Mesenchymal stem cell (in vitro differentiated cells and primary cell): ENCODE results near the gene MAPKAP1.

Experiments used
- DNase-seq: peaks from one replicate; pipeline ENCODE4 v3.0.0-alpha.2; 2013
- H2AFZ ChIP-seq: one replicate; pipeline ENCODE4 v1.6.1; 2013; ENCODE audit warnings: low read depth, mild to moderate bottlenecking, control low read depth, inconsistent platforms, low read length, moderate library complexity
- H2AK5ac ChIP-seq: 2 replicates; pipeline ENCODE4 v1.6.1; 2013; ENCODE audit warnings: low read length, moderate library complexity, mild to moderate bottlenecking, inconsistent platforms; ENCODE audit not compliant: severe bottlenecking
- H2BK120ac ChIP-seq: one replicate; pipeline ENCODE4 v1.6.1; 2013; ENCODE audit warnings: low read depth, mild to moderate bottlenecking, inconsistent platforms, low read length, moderate library complexity
- H2BK12ac ChIP-seq, 2 experiments: one replicate each; pipeline ENCODE4 v1.6.1; 2013; ENCODE audit warnings: inconsistent platforms in 2 of 2, low read length in 2 of 2, mild to moderate bottlenecking in 2 of 2, moderate library complexity in 2 of 2, control low read depth in 1 of 2
- H2BK15ac ChIP-seq: one replicate; pipeline ENCODE4 v1.6.1; 2013; ENCODE audit warnings: mild to moderate bottlenecking, low read depth, inconsistent platforms; ENCODE audit not compliant: poor library complexity, severe bottlenecking
- H2BK5ac ChIP-seq: 2 replicates; pipeline ENCODE4 v1.6.1; 2013; ENCODE audit warnings: low read depth, mild to moderate bottlenecking, low read length, control low read depth, inconsistent platforms; ENCODE audit not compliant: poor library complexity, severe bottlenecking
- H3K14ac ChIP-seq, 2 experiments: one replicate each; pipeline ENCODE4 v1.6.1; 2013; ENCODE audit warnings: inconsistent platforms in 2 of 2, low read length in 2 of 2, control low read depth in 1 of 2, mild to moderate bottlenecking in 1 of 2, moderate library complexity in 1 of 2
- H3K18ac ChIP-seq, 2 experiments: one replicate each; pipeline ENCODE4 v1.6.1; 2013; ENCODE audit warnings: inconsistent platforms in 2 of 2, low read length in 2 of 2, control low read depth in 1 of 2, low read depth in 1 of 2, mild to moderate bottlenecking in 1 of 2
- H3K23ac ChIP-seq, 2 experiments: one replicate each; pipeline ENCODE4 v1.6.1; 2013; ENCODE audit warnings: inconsistent platforms in 2 of 2, low read length in 2 of 2, mild to moderate bottlenecking in 2 of 2, moderate library complexity in 2 of 2, control low read depth in 1 of 2
- H3K27ac ChIP-seq: 2 replicates; pipeline ENCODE4 v1.5.1; 2013; ENCODE audit warnings: mild to moderate bottlenecking, moderate library complexity, low read length, control low read depth, inconsistent platforms; ENCODE audit not compliant: poor library complexity, severe bottlenecking
- H3K27me3 ChIP-seq, 2 experiments: 2 replicates each; pipeline versions ENCODE4 v1.6.1 to v1.7.0; 2013; ENCODE audit warnings: low read length in 2 of 2, mild to moderate bottlenecking in 2 of 2, moderate library complexity in 2 of 2, control low read depth in 1 of 2, inconsistent platforms in 1 of 2; ENCODE audit not compliant: control insufficient read depth in 1 of 2, insufficient read depth in 1 of 2
- H3K36me3 ChIP-seq, 2 experiments: 2 replicates each; pipeline versions ENCODE4 v1.6.1 to v1.7.0; 2013; ENCODE audit warnings: low read length in 2 of 2, control low read depth in 1 of 2, inconsistent platforms in 1 of 2, low read depth in 1 of 2, mild to moderate bottlenecking in 1 of 2; ENCODE audit not compliant: insufficient read depth in 2 of 2, control insufficient read depth in 1 of 2
- H3K4ac ChIP-seq, 2 experiments: one replicate each; pipeline ENCODE4 v1.6.1; 2013; ENCODE audit warnings: inconsistent platforms in 2 of 2, low read length in 2 of 2, mild to moderate bottlenecking in 2 of 2, moderate library complexity in 2 of 2, control low read depth in 1 of 2, low read depth in 1 of 2
- H3K4me1 ChIP-seq: 2 replicates; pipeline ENCODE4 v1.6.1; 2013; ENCODE audit warnings: low read depth, low read length, control low read depth; ENCODE audit not compliant: control insufficient read depth, insufficient read depth
- H3K4me2 ChIP-seq: 2 replicates; pipeline ENCODE4 v1.6.1; 2013; ENCODE audit warnings: low read length, mild to moderate bottlenecking, inconsistent platforms; ENCODE audit not compliant: poor library complexity, severe bottlenecking
- H3K4me3 ChIP-seq, 2 experiments: 2 replicates each; pipeline versions ENCODE4 v1.5.1 to v1.7.0; 2013; ENCODE audit warnings: low read length in 2 of 2, mild to moderate bottlenecking in 2 of 2, control low read depth in 1 of 2, low read depth in 1 of 2; ENCODE audit not compliant: insufficient read depth in 1 of 2
- H3K79me1 ChIP-seq: replicated peaks from 2 replicates; pipeline ENCODE4 v1.6.1; 2013; ENCODE audit warnings: mild to moderate bottlenecking, control low read depth, low read length, inconsistent platforms; ENCODE audit not compliant: poor library complexity, severe bottlenecking
- H3K9ac ChIP-seq: 2 replicates; pipeline ENCODE4 v1.7.0; 2013; ENCODE audit warnings: mild to moderate bottlenecking, low read length, moderate library complexity
- H3K9me3 ChIP-seq: 2 replicates; pipeline ENCODE4 v1.7.0; 2013; ENCODE audit warnings: mild to moderate bottlenecking, low read length; ENCODE audit not compliant: control insufficient read depth
- H4K8ac ChIP-seq: one replicate; pipeline ENCODE4 v1.6.1; 2013; ENCODE audit warnings: inconsistent platforms, mild to moderate bottlenecking, low read length, moderate library complexity
- H4K91ac ChIP-seq: one replicate; pipeline ENCODE4 v1.6.1; 2013; ENCODE audit warnings: mild to moderate bottlenecking, low read length, inconsistent platforms
- WGBS: methylation state at CpG from one replicate; pipeline ENCODE4 v1.1.7; 2013; ENCODE audit warnings: mixed read lengths; 5-methylcytosine and 5-hydroxymethylcytosine counted together

MAPKAP1 gene

DNA sequence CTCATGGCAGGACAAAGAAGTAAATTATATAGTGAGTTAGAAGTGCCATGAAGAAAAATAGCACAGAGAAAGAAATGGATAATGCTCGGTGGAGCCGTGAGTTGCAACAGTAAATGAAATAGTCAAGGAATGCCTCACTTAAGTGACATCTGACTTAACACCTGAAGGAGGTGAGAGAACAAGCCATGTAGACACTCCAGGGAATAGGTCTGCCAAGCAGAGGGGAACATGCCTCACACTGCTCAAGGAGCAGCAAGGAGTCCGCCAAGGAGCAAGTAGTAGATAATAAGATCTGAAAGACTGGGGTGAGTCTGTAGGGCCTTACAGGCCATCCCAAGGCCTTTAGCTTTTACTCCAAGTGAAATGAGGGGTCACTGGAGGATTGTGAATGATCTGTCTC lies 21.8 kb downstream of the MAPKAP1 start:
- no peak overlapping the region for H4K8ac ChIP-seq
- H3K14ac ChIP-seq, result no peak overlapping the region
- H2BK15ac ChIP-seq, result no peak overlapping the region
- H3K36me3 ChIP-seq, result peaks cover 4 to 13% of the 10 kb centered on the region in 2 experiments
- no peak overlapping the region for H2AK5ac ChIP-seq
- H2BK120ac ChIP-seq, result no peak overlapping the region
- no peak overlapping the region for H3K9ac ChIP-seq
- H3K18ac ChIP-seq, result no peak overlapping the region
- no peak overlapping the region for H4K91ac ChIP-seq
- no peaks in the 10 kb centered on the region for H3K9me3 ChIP-seq
- DNase-seq, result no peak
- no peak overlapping the region for H2BK12ac ChIP-seq
- peaks cover 31% of the 10 kb centered on the region for H3K79me1 ChIP-seq
- H3K4ac ChIP-seq, result no peak overlapping the region
- WGBS, result over 99% methylated on average over 3 of the region's 3 CpGs
- no peak overlapping the region for H2BK5ac ChIP-seq
- H2AFZ ChIP-seq, result no peak overlapping the region
- H3K27ac ChIP-seq, result no peak overlapping the region
- H3K23ac ChIP-seq, result no peak overlapping the region
- peaks cover 1% of the 10 kb centered on the region for H3K4me1 ChIP-seq
- H3K4me3 ChIP-seq, result no peak overlapping the region
- no peaks in the 10 kb centered on the region for H3K27me3 ChIP-seq
- H3K4me2 ChIP-seq, result no peak overlapping the region

DNA sequence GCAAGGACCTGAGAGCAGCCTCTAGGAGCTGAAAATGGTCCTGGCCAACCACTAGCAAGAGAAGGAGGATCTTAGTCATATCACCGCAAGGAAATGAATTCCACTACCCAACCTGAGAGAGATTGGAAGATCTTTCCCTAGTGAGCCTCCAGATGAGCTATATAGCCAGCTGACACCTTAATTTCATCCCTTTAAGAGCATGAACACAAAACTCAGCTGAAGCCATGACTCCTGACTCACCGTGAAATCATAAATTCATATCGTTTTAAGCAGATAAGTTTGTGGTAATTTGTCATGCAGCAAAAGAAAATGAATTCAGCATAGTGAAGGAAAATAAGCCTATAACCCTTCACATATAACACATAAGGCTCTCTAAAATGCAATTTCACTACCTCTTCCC lies 23.5 kb downstream of the MAPKAP1 start:
- no peak overlapping the region for H2BK12ac ChIP-seq
- peaks cover 32% of the 10 kb centered on the region for H3K79me1 ChIP-seq
- H2BK15ac ChIP-seq, result no peak overlapping the region
- H2BK5ac ChIP-seq, result no peak overlapping the region
- no peaks in the 10 kb centered on the region for H3K27me3 ChIP-seq
- H3K4me2 ChIP-seq, result no peak overlapping the region
- no peak overlapping the region for H3K18ac ChIP-seq
- H3K4me3 ChIP-seq, result no peak overlapping the region
- no peak for DNase-seq
- H3K27ac ChIP-seq, result no peak overlapping the region
- no peak overlapping the region for H3K9ac ChIP-seq
- H2BK120ac ChIP-seq, result no peak overlapping the region
- WGBS, result 100% methylated on average over 1 of the region's 3 CpGs
- H3K14ac ChIP-seq, result no peak overlapping the region
- H3K4ac ChIP-seq, result no peak overlapping the region
- H3K23ac ChIP-seq, result no peak overlapping the region
- peaks cover 1% of the 10 kb centered on the region for H3K4me1 ChIP-seq
- no peaks in the 10 kb centered on the region for H3K9me3 ChIP-seq
- no peak overlapping the region for H4K8ac ChIP-seq
- H3K36me3 ChIP-seq, result peaks cover 4 to 12% of the 10 kb centered on the region in 2 experiments
- H2AK5ac ChIP-seq, result no peak overlapping the region
- H2AFZ ChIP-seq, result no peak overlapping the region
- H4K91ac ChIP-seq, result no peak overlapping the region

DNA sequence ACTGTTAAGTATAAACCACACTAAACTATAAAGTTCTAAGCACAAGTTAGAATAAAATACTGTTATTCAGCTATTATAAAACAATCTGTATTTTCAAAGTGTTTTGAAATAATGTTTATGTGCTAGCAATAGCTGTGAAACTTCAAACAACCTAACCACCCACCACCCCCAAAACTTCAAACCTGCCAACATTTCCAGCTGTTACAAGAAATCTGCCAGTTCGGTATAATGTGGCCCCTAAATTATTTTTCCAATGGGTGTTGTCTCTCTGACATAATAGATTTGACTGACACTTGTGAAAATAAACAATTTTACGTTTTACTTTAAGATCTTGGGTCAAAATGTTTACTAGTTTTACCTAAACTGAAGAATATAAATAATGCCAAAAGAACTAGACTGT lies 24.7 kb downstream of the MAPKAP1 start:
- Histone ChIP-seq H3K23ac (no peak overlapping the region), H3K9ac (no peak overlapping the region), H2BK12ac (no peak overlapping the region), H3K4me1 (peaks cover 3% of the 10 kb centered on the region), H3K27me3 (no peaks in the 10 kb centered on the region), H3K36me3 (peaks cover 4 to 12% of the 10 kb centered on the region in 2 experiments), H2BK5ac (no peak overlapping the region), H2AFZ (no peak overlapping the region), H3K18ac (no peak overlapping the region), H3K79me1 (peaks cover 31% of the 10 kb centered on the region), H2AK5ac (no peak overlapping the region), H3K9me3 (no peaks in the 10 kb centered on the region), H2BK120ac (no peak overlapping the region), H4K91ac (no peak overlapping the region), H3K4me3 (no peak overlapping the region), H3K14ac (no peak overlapping the region), H3K4ac (no peak overlapping the region), H3K27ac (no peak overlapping the region), H4K8ac (no peak overlapping the region), H2BK15ac (no peak overlapping the region), H3K4me2 (no peak overlapping the region)
- WGBS, result no CpG with 5 or more reads among the region's 2 CpGs
- DNase-seq, result no peak

DNA sequence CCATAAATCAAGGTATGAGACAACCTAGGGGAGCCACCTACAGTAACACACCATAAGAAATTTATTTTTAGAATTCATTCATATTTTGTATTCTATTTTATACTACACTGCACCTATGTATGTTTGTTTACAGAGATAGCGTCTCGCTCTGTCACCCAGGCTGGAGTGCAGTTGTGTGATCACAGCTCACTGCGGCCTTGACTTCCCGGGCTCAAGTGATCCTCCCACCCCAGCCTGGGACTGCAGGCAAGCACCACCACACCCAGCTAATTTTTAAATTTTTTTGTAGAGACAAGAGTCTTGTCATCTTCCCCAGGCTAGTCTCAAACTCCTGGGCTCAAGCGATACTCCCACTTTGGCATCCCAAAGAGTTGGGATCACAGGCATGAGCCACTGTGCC lies 25.4 kb downstream of the MAPKAP1 start:
- no peak overlapping the region for H3K27ac ChIP-seq
- H3K36me3 ChIP-seq, result peaks cover 4 to 12% of the 10 kb centered on the region in 2 experiments
- H4K8ac ChIP-seq, result no peak overlapping the region
- H3K18ac ChIP-seq, result no peak overlapping the region
- H3K9me3 ChIP-seq, result no peaks in the 10 kb centered on the region
- no peak overlapping the region for H3K14ac ChIP-seq
- H3K4me1 ChIP-seq, result peaks cover 3% of the 10 kb centered on the region
- no peak overlapping the region for H2BK120ac ChIP-seq
- H3K9ac ChIP-seq, result no peak overlapping the region
- peaks cover 32% of the 10 kb centered on the region for H3K79me1 ChIP-seq
- no peak overlapping the region for H2BK15ac ChIP-seq
- H3K23ac ChIP-seq, result no peak overlapping the region
- H3K27me3 ChIP-seq, result no peaks in the 10 kb centered on the region
- no peak overlapping the region for H3K4me2 ChIP-seq
- H2BK5ac ChIP-seq, result no peak overlapping the region
- no peak overlapping the region for H3K4me3 ChIP-seq
- no peak overlapping the region for H3K4ac ChIP-seq
- WGBS, result 95% methylated on average over 5 of the region's 5 CpGs
- DNase-seq, result no peak
- H4K91ac ChIP-seq, result no peak overlapping the region
- no peak overlapping the region for H2BK12ac ChIP-seq
- H2AFZ ChIP-seq, result no peak overlapping the region
- no peak overlapping the region for H2AK5ac ChIP-seq
